GM23338 (cell line): ENCODE data around the gene PRKD1. TPM values are rescaled to one million over a fixed set of nuclear protein-coding genes. Genes with fewer than 3 reads are reported as not detected.

ENCODE experiments used
- ATAC-seq: fragments of 200-7000 bp; cut with Tn5 transposase; 3 replicates; pipeline ENCODE4 v1.9.1; 2020
- DNase-seq: peaks from one replicate; pipeline ENCODE4 v3.0.0-alpha.2; 2015; ENCODE audit warnings: low spot score
- H2AFZ ChIP-seq: fragments of 200-600 bp; sonication (generic); 2 replicates; pipeline ENCODE4 v1.8.0; 2016; ENCODE audit warnings: antibody characterized with exemption, mild to moderate bottlenecking, moderate library complexity
- H3F3A ChIP-seq: fragments of 200-600 bp; sonication (generic); replicated peaks from 2 replicates; pipeline ENCODE4 v1.8.0; 2017; ENCODE audit warnings: antibody characterized with exemption, mixed run types, low read depth
- H3K27ac ChIP-seq: fragments of 200-600 bp; sonication (generic); 2 replicates; pipeline ENCODE4 v1.6.1; 2016; ENCODE audit warnings: low read depth
- H3K27me3 ChIP-seq: fragments of 200-600 bp; sonication (generic); 2 replicates; pipeline ENCODE4 v1.8.0; 2016; ENCODE audit warnings: mild to moderate bottlenecking, mixed run types, moderate library complexity; ENCODE audit not compliant: insufficient read depth
- H3K36me3 ChIP-seq: fragments of 200-600 bp; sonication (generic); 2 replicates; pipeline ENCODE4 v1.8.0; 2016; ENCODE audit warnings: mild to moderate bottlenecking; ENCODE audit not compliant: insufficient read depth
- H3K4me1 ChIP-seq: fragments of 200-600 bp; sonication (generic); 2 replicates; pipeline ENCODE4 v1.8.0; 2016; ENCODE audit warnings: mild to moderate bottlenecking, moderate library complexity; ENCODE audit not compliant: insufficient read depth
- H3K4me2 ChIP-seq: fragments of 200-600 bp; sonication (generic); 2 replicates; pipeline ENCODE4 v1.7.1; 2017; ENCODE audit warnings: mixed run types
- H3K4me3 ChIP-seq: fragments of 200-600 bp; sonication (generic); 2 replicates; pipeline ENCODE4 v1.6.1; 2016; ENCODE audit warnings: mixed run types
- H3K79me2 ChIP-seq: fragments of 200-600 bp; sonication (generic); replicated peaks from 2 replicates; pipeline ENCODE4 v1.8.0; 2017; ENCODE audit warnings: mild to moderate bottlenecking; ENCODE audit not compliant: insufficient read depth
- H3K9me2 ChIP-seq: fragments of 200-600 bp; sonication (generic); 2 replicates; pipeline ENCODE4 v1.8.0; 2017; ENCODE audit not compliant: insufficient read depth
- H4K20me1 ChIP-seq: fragments of 200-600 bp; sonication (generic); replicated peaks from 2 replicates; pipeline ENCODE4 v1.8.0; 2017; ENCODE audit warnings: mild to moderate bottlenecking; ENCODE audit not compliant: insufficient read depth
- H3K27ac Mint-ChIP-seq: 2 replicates; pipeline ENCODE4 v1.8.0; 2020; ENCODE audit warnings: inconsistent platforms, mild to moderate bottlenecking, moderate library complexity, mixed read lengths
- H3K27me3 Mint-ChIP-seq: 3 replicates; pipeline ENCODE4 v1.8.0; 2022; ENCODE audit warnings: low read depth, mild to moderate bottlenecking, moderate library complexity, mixed read lengths, inconsistent platforms; ENCODE audit not compliant: insufficient read depth, poor library complexity
- H3K36me3 Mint-ChIP-seq: 3 replicates; pipeline ENCODE4 v1.8.0; 2021; ENCODE audit warnings: low read depth, mild to moderate bottlenecking, inconsistent platforms, moderate library complexity, mixed read lengths
- H3K4me1 Mint-ChIP-seq: 3 replicates; pipeline ENCODE4 v1.8.0; 2020; ENCODE audit warnings: mild to moderate bottlenecking, inconsistent platforms, mixed read lengths
- H3K4me3 Mint-ChIP-seq: 3 replicates; pipeline ENCODE4 v1.8.0; 2021; ENCODE audit warnings: moderate library complexity, mild to moderate bottlenecking, inconsistent platforms, mixed read lengths
- H3K9me3 Mint-ChIP-seq: 3 replicates; pipeline ENCODE4 v1.8.0; 2020; ENCODE audit warnings: moderate library complexity, mild to moderate bottlenecking, inconsistent platforms, mixed read lengths
- POLR2AphosphoS5 ChIP-seq: IDR thresholded peaks from 2 replicates; pipeline ENCODE4 v1.6.1; 2016; ENCODE audit warnings: antibody characterized with exemption, low read depth
- polyA plus RNA-seq: library from polyadenylated mRNA; unstranded; fragments of >200 nt; fragmentation: Nextera tagmentation; extraction: Ambion mirVana; gene quantifications from 2 replicates; pipeline ENCODE4 v1.2.1, GENCODE V29; 2016
- total RNA-seq: library from RNA; depleted of rRNA; stranded (reverse); fragments of >200 nt; shearing (Covaris generic); gene quantifications from 2 replicates; pipeline ENCODE4 v1.2.3, GENCODE V29; 2014
- TF ChIP-seq, protein P1 (sequence below): IDR thresholded peaks from one replicate; pipeline ENCODE4 v1.6.1; 2018; ENCODE audit warnings: antibody characterized with exemption; ENCODE audit not compliant: unreplicated experiment
- TF ChIP-seq, protein P2 (sequence below), 2 experiments: fragments of 200-600 bp in 1 of 2; sonication (generic) in 1 of 2; conservative IDR thresholded peaks; 2 replicates each; pipeline versions ENCODE4 v1.5.1 to v1.6.1; 2016 to 2017; ENCODE audit warnings: antibody characterized with exemption in 2 of 2, low read depth in 2 of 2, mild to moderate bottlenecking in 2 of 2, moderate library complexity in 1 of 2

The PRKD1 gene
- total and polyA plus RNA-seq, 2 experiments from 2014 or later: 3.1 to 9.7 TPM

DNA sequence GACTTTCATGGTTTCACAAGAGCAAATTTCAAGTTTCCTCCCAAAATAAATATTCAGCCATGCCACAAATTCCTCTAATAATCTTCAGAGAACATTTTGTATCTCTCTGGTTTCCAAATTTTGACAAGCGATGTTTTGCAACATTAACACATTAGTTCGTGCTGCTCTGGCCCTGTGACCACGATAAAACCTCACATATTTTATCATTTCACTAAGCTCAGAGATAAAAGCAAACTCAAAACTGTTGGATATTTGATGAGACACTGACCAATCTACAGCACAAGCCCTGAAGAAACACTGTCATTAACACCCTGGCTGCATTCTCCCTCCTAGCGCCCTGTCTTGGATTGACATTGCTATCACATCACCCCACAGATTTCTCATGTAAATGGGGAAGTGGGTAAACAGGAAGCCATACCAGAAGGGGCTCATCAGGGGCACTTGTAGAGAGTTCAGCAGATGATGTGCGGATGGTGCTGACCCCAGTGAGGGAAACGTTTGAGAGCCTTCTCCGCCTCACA, 264.3 kb downstream of the PRKD1 start (continued):
- TF ChIP-seq, protein P1, sequence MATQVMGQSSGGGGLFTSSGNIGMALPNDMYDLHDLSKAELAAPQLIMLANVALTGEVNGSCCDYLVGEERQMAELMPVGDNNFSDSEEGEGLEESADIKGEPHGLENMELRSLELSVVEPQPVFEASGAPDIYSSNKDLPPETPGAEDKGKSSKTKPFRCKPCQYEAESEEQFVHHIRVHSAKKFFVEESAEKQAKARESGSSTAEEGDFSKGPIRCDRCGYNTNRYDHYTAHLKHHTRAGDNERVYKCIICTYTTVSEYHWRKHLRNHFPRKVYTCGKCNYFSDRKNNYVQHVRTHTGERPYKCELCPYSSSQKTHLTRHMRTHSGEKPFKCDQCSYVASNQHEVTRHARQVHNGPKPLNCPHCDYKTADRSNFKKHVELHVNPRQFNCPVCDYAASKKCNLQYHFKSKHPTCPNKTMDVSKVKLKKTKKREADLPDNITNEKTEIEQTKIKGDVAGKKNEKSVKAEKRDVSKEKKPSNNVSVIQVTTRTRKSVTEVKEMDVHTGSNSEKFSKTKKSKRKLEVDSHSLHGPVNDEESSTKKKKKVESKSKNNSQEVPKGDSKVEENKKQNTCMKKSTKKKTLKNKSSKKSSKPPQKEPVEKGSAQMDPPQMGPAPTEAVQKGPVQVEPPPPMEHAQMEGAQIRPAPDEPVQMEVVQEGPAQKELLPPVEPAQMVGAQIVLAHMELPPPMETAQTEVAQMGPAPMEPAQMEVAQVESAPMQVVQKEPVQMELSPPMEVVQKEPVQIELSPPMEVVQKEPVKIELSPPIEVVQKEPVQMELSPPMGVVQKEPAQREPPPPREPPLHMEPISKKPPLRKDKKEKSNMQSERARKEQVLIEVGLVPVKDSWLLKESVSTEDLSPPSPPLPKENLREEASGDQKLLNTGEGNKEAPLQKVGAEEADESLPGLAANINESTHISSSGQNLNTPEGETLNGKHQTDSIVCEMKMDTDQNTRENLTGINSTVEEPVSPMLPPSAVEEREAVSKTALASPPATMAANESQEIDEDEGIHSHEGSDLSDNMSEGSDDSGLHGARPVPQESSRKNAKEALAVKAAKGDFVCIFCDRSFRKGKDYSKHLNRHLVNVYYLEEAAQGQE: no peak
- TF ChIP-seq POLR2AphosphoS5: no peak

DNA sequence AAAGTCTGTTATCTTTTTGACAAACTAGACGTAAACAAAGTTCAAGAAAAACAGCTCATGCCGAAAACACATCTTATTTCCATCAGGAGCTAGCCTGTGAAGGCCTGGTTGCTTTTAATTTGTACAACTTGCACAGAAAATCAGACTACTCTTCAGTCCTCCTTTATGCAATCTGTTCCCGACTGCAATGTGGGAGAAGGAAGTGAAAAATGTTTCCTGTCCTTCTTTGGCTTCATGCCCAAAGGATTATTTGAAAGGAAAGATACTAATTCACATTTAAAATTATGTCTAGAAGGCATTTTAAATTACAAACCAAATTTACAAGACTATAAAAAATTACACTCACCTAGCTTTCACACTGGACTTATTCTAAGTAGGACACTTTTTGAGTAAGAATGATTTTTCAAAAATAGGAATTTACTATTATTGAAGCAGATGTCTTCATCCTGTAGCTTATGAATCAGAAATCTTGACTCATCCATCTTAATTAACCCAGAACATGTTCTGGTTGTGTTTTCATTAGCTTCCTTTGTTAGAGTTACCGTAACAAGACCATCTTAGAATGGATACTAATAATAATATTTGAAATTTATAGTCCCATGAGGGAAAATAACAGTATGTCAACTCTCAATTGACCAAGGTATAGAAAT, 272.6 kb downstream of the PRKD1 start:
- DNase-seq: no peak
- Histone ChIP-seq H3K4me1 (no peaks in the 10 kb centered on the region), H3K36me3 (no peaks in the 10 kb centered on the region), H3F3A (no peaks in the 10 kb centered on the region), H2AFZ (no peak overlapping the region), H3K9me2 (no peaks in the 10 kb centered on the region), H3K79me2 (no peaks in the 10 kb centered on the region), H3K27ac (no peak overlapping the region), H3K4me2 (no peak overlapping the region), H4K20me1 (no peaks in the 10 kb centered on the region), H3K4me3 (no peak overlapping the region), H3K27me3 (no peaks in the 10 kb centered on the region)
- no peak for ATAC-seq
- TF ChIP-seq, protein P1: no peak
- TF ChIP-seq, protein P2, sequence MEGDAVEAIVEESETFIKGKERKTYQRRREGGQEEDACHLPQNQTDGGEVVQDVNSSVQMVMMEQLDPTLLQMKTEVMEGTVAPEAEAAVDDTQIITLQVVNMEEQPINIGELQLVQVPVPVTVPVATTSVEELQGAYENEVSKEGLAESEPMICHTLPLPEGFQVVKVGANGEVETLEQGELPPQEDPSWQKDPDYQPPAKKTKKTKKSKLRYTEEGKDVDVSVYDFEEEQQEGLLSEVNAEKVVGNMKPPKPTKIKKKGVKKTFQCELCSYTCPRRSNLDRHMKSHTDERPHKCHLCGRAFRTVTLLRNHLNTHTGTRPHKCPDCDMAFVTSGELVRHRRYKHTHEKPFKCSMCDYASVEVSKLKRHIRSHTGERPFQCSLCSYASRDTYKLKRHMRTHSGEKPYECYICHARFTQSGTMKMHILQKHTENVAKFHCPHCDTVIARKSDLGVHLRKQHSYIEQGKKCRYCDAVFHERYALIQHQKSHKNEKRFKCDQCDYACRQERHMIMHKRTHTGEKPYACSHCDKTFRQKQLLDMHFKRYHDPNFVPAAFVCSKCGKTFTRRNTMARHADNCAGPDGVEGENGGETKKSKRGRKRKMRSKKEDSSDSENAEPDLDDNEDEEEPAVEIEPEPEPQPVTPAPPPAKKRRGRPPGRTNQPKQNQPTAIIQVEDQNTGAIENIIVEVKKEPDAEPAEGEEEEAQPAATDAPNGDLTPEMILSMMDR (conservative IDR thresholded peaks at IDR 0.05; ENCODE audit: low read depth in 2 of 2): no peak
- TF ChIP-seq POLR2AphosphoS5: no peak
- no peak overlapping the region for H3K27ac Mint-ChIP-seq
- no peak overlapping the region for H3K4me3 Mint-ChIP-seq
- H3K4me1 Mint-ChIP-seq: peaks cover 3% of the 10 kb centered on the region; the same call in 2 of the 3 replicates
- peaks cover 1% of the 10 kb centered on the region; the same call in 2 of the 3 replicates for H3K9me3 Mint-ChIP-seq
- peaks cover 3% of the 10 kb centered on the region for H3K36me3 Mint-ChIP-seq
- H3K27me3 Mint-ChIP-seq: no peaks in the 10 kb centered on the region
